ENCODE results near the gene FAM161A.

DNA sequence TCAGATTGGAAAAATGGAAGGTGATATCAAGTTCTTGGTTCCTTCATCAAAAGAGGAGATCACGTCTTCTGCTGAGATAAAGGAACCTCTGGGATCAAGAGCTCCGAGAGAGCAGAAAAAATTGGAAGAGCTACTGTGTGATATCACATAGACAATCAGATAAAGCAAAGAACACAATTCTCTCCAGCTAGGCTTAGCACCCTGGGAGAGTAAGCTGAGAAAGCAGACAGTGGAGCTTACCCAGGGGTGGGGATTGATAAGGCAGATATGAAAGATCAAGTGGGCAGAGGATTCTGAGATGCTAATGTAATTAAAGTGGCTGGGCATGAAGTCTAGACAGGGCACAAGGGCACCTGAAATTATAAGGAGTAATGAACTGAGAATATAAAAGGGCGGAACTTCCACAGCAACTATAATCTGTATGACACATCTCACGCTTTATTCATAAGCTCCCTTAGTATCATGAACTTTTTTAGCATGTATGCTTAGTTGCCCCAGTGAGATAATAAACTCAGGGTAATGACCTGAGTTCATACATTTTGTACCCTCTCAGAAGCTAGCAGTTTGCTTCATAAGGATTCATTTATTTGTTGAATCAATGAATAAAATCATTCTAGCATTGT lies 65.8 kb downstream of the FAM161A start:
- TF ChIP-seq, protein P1, sequence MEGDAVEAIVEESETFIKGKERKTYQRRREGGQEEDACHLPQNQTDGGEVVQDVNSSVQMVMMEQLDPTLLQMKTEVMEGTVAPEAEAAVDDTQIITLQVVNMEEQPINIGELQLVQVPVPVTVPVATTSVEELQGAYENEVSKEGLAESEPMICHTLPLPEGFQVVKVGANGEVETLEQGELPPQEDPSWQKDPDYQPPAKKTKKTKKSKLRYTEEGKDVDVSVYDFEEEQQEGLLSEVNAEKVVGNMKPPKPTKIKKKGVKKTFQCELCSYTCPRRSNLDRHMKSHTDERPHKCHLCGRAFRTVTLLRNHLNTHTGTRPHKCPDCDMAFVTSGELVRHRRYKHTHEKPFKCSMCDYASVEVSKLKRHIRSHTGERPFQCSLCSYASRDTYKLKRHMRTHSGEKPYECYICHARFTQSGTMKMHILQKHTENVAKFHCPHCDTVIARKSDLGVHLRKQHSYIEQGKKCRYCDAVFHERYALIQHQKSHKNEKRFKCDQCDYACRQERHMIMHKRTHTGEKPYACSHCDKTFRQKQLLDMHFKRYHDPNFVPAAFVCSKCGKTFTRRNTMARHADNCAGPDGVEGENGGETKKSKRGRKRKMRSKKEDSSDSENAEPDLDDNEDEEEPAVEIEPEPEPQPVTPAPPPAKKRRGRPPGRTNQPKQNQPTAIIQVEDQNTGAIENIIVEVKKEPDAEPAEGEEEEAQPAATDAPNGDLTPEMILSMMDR (IDR thresholded peaks at IDR 0.05) = no peak
- TF ChIP-seq POLR2A (IDR thresholded peaks at IDR 0.05) (no peak), POLR2AphosphoS5 (IDR thresholded peaks at IDR 0.05) (no peak)
